Limb (tissue), 2 donors: ENCODE measurements around the gene MYH11.
"Not testable (repeated sequence)": the region's sequence is repeated elsewhere in the genome, so short reads cannot be mapped to it uniquely, and the experiment has no call there.

Experiments used
- DNase-seq, 2 donors: peaks; one replicate each; pipeline ENCODE4 v3.0.0-alpha.2; 2016; ENCODE audit errors: extremely low spot score in 2 of 2

MYH11 gene

GRCh38 chr16:15723808-15724207 lies 133.0 kb downstream of the MYH11 start:
- DNase-seq = no peak

GRCh38 chr16:15721018-15721417 lies 135.8 kb downstream of the MYH11 start:
- DNase-seq = no peak

GRCh38 chr16:15716694-15717447 lies 140.0 kb downstream of the MYH11 start:
- DNase-seq = no peak

GRCh38 chr16:15715221-15715620 lies 141.6 kb downstream of the MYH11 start:
- no peak for DNase-seq

- DNase-seq = no peak
Measured at GRCh38 chr16:15714393-15715172, 142.2 kb downstream of the MYH11 start.

GRCh38 chr16:15708997-15709396 lies 147.8 kb downstream of the MYH11 start:
- DNase-seq = no peak

- no peak for DNase-seq
Measured at GRCh38 chr16:15708096-15708495, 148.7 kb downstream of the MYH11 start.

- DNase-seq = no peak
Measured at GRCh38 chr16:15707332-15707731, 149.5 kb downstream of the MYH11 start.

GRCh38 chr16:15705064-15705565 lies 151.7 kb downstream of the MYH11 start:
- no peak for DNase-seq

GRCh38 chr16:15704545-15704987 lies 152.3 kb downstream of the MYH11 start:
- peak; percentile 40 to 77 for DNase-seq

GRCh38 chr16:15703029-15703736 lies 153.6 kb downstream of the MYH11 start:
- no peak for DNase-seq

GRCh38 chr16:15701975-15702970 lies 154.6 kb downstream of the MYH11 start:
- DNase-seq = peak in 1 of 2 donors; percentile 6

GRCh38 chr16:15701367-15701766 lies 155.5 kb downstream of the MYH11 start:
- DNase-seq = no peak

- DNase-seq = no peak
Measured at GRCh38 chr16:15699819-15700218, 157.0 kb downstream of the MYH11 start.

GRCh38 chr16:15694499-15694898 lies 162.3 kb downstream of the MYH11 start:
- DNase-seq = no peak

GRCh38 chr16:15692508-15692907 lies 164.3 kb downstream of the MYH11 start:
- DNase-seq = not testable (repeated sequence)

- no peak for DNase-seq
Measured at GRCh38 chr16:15691046-15691445, 165.8 kb downstream of the MYH11 start.

GRCh38 chr16:15690296-15690695 lies 166.5 kb downstream of the MYH11 start:
- DNase-seq = no peak

GRCh38 chr16:15689290-15689689 lies 167.5 kb downstream of the MYH11 start:
- no peak for DNase-seq

GRCh38 chr16:15686287-15686686 lies 170.5 kb downstream of the MYH11 start:
- DNase-seq = no peak
